Stimulated activated CD4-positive, alpha-beta T cell treated with anti-CD3 and anti-CD28 coated beads, Interleukin-12 subunit alpha, Interleukin-12 subunit beta, amount 100 ng/mL, for 24 hours (primary cell): ENCODE data around the gene SEMA4G.
"Not testable (repeated sequence)": the region's sequence is repeated elsewhere in the genome, so short reads cannot be mapped to it uniquely, and the experiment has no call there.

ENCODE experiments used
- DNase-seq, 2 experiments: peaks; one replicate each; pipeline ENCODE4 v3.0.0-alpha.2; 2020; ENCODE audit warnings: low read depth in 2 of 2

The SEMA4G gene

GRCh38 chr10:100970076-100970913 is 991 bp downstream of the SEMA4G start:
- DNase-seq = no peak

- no peak for DNase-seq
These were observed 1.9 kb downstream of the SEMA4G start for GRCh38 chr10:100970914-100971811.

- no peak for DNase-seq
These were observed 3.0 kb downstream of the SEMA4G start for GRCh38 chr10:100972115-100972903.

GRCh38 chr10:100972904-100973535 is 3.7 kb downstream of the SEMA4G start:
- no peak for DNase-seq

GRCh38 chr10:100975397-100975796 is 6.1 kb downstream of the SEMA4G start:
- DNase-seq = not testable (repeated sequence)

- DNase-seq = no peak
These were observed 7.6 kb downstream of the SEMA4G start for GRCh38 chr10:100976906-100977305.

GRCh38 chr10:100977436-100977835 is 8.1 kb downstream of the SEMA4G start:
- DNase-seq = no peak

GRCh38 chr10:100978121-100978900 is 9.0 kb downstream of the SEMA4G start:
- no peak for DNase-seq

- no peak for DNase-seq
These were observed 9.5 kb downstream of the SEMA4G start for GRCh38 chr10:100978901-100979195.

- DNase-seq = no peak
These were observed 10.5 kb downstream of the SEMA4G start for GRCh38 chr10:100979791-100980272.

GRCh38 chr10:100980311-100980710 is 11.0 kb downstream of the SEMA4G start:
- no peak for DNase-seq

- DNase-seq = no peak
These were observed 11.4 kb downstream of the SEMA4G start for GRCh38 chr10:100980711-100981110.

GRCh38 chr10:100981178-100981772 is 12.0 kb downstream of the SEMA4G start:
- DNase-seq = no peak

GRCh38 chr10:100982916-100983830 is 13.9 kb downstream of the SEMA4G start:
- no peak for DNase-seq

- DNase-seq = no peak
These were observed 14.8 kb downstream of the SEMA4G start for GRCh38 chr10:100983868-100984671.

GRCh38 chr10:100984672-100985177 is 15.4 kb downstream of the SEMA4G start:
- DNase-seq = no peak

GRCh38 chr10:100985336-100985735 is 16.0 kb downstream of the SEMA4G start:
- DNase-seq = no peak

- DNase-seq = no peak
These were observed 17.3 kb downstream of the SEMA4G start for GRCh38 chr10:100986623-100986951.
